ENCODE results near the gene OR4K5. TPM values are rescaled to one million over a fixed set of nuclear protein-coding genes. Genes with fewer than 3 reads are reported as not detected.

Gene OR4K5
- polyA plus RNA-seq, 3 donors = not detected

Other genes starting within 250 kb of the OR4K5 start
- gene OR11H2, start 206.7 kb upstream of the OR4K5 start, polyA plus RNA-seq = not detected
- not detected for gene OR4Q3, start 177.0 kb upstream of the OR4K5 start, polyA plus RNA-seq
- gene OR4M1, start 147.1 kb upstream of the OR4K5 start, polyA plus RNA-seq = not detected
- gene OR4N2, start 116.8 kb upstream of the OR4K5 start, polyA plus RNA-seq = not detected
- not detected for gene OR4K2, start 45.5 kb upstream of the OR4K5 start, polyA plus RNA-seq
- not detected for gene OR4K1, start 10.3 kb downstream of the OR4K5 start, polyA plus RNA-seq
- not detected for gene OR4K15, start 55.0 kb downstream of the OR4K5 start, polyA plus RNA-seq
- not detected for gene OR4Q2, start 81.6 kb downstream of the OR4K5 start, polyA plus RNA-seq
- not detected for gene OR4K14, start 98.7 kb downstream of the OR4K5 start, polyA plus RNA-seq
- not detected for gene OR4K13, start 115.4 kb downstream of the OR4K5 start, polyA plus RNA-seq
- not detected for gene OR4L1, start 139.4 kb downstream of the OR4K5 start, polyA plus RNA-seq
- not detected for gene OR4K17, start 190.1 kb downstream of the OR4K5 start, polyA plus RNA-seq
- gene OR4N5, start 218.2 kb downstream of the OR4K5 start, polyA plus RNA-seq = not detected

Data from adipose tissue (tissue), 3 donors.